Stimulated activated CD4-positive, alpha-beta T cell treated with anti-CD3 and anti-CD28 coated beads, Interleukin-1b, Interleukin-23, amount 100 ng/mL, for 4 hours (primary cell): ENCODE results near the gene DDX10.
"Not testable (repeated sequence)": the region's sequence is repeated elsewhere in the genome, so short reads cannot be mapped to it uniquely, and the experiment has no call there.

Source experiments
- DNase-seq, 2 donors: peaks; one replicate each; pipeline ENCODE4 v3.0.0-alpha.2; 2020; ENCODE audit warnings: low read depth in 2 of 2

The DDX10 gene

GRCh38 chr11:108823960-108824359 lies 159.1 kb downstream of the DDX10 start:
- DNase-seq = not testable (repeated sequence)

- DNase-seq = no peak
These were observed 159.7 kb downstream of the DDX10 start for GRCh38 chr11:108824545-108824944.

DNA sequence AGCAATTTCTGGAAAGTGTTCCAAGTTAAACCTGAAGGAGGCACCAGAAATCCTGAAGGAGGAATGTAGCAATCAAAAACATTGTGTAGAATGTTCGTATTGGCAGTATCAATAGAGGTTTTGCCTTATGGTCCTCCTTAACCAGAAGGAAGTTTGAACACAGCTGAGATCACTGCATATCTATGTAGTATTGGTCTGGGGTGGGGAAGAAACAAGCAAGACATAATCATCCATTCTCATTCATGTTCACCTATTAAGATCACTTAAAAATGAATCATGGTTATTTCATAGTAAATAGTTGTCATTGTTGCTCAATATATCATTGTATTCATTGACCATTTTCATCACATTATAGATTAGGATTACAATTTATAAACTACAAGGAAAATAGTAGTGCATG lies 160.5 kb downstream of the DDX10 start:
- no peak for DNase-seq

- no peak for DNase-seq
These were observed 161.3 kb downstream of the DDX10 start for GRCh38 chr11:108826136-108826535.

DNA sequence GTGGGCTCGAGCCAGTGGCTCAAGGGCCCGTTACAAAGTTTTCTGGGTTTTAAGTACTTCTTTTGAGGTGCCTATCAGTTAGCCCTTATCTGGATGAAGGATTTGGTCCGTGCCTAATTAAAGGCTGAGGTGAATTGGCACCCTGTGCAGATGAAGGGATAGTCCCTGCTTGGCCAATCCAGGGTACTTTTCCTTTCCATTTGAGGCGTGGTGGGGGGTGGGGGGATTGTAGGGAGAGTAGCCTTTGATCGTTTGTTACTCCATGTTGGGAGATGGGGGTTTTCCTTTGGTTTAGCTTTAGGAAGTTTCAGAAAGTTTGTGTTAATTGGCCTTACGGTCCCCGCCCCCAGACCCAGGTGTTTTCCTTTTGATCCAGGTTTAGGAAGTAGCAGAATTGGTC lies 170.8 kb downstream of the DDX10 start:
- DNase-seq = no peak

DNA sequence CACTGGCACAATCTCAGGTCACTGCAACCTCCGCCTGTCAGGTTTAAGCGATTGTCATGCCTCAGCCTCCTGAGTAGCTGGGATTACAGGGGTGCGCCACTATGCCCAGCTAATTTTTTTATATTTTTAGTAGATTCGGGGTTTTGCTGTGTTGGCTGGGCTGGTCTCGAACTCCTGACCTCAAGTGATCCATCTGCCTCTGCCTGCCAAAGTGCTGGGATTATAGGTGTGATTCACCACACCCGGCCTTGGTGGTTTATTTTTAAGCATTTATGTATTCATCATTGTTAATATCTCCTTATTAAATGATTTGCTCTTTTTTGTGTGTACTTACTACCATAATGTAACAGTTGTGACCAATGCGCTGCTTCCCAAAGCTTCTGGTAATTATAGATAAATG lies 171.7 kb downstream of the DDX10 start:
- no peak for DNase-seq

GRCh38 chr11:108838102-108838791 lies 173.4 kb downstream of the DDX10 start:
- no peak for DNase-seq

DNA sequence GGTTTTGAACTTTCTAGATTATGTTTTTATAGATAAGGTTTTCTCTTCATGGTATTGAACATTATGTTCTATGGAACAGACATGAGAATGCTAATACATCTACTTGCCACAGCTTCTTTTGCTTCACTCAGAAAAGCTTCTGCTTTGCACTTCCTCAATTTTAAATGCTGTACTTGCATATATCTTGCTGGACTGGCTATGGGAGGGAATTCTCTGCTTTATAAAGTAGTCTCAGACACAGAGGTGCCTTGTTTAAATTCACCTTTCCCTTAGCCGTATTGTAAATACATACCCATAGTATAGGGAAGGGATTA lies 173.9 kb downstream of the DDX10 start:
- no peak for DNase-seq

DNA sequence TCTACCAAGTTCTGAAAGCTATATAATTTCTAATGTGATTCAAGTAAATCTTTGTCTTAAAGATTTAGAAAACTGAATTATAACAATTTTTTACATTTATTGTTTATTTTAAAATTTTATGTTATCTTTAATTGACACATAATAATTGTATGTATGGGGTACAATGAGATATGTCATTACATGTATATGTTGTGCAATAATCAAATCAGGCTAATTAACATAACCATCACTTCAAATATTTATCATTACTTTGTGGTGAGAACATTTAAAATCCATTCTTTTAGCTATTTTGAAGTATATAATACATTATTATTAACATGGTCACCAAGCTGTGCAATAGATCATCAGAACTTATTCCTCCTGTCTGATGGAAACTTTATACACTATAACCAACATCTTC lies 181.1 kb downstream of the DDX10 start:
- DNase-seq = no peak

DNA sequence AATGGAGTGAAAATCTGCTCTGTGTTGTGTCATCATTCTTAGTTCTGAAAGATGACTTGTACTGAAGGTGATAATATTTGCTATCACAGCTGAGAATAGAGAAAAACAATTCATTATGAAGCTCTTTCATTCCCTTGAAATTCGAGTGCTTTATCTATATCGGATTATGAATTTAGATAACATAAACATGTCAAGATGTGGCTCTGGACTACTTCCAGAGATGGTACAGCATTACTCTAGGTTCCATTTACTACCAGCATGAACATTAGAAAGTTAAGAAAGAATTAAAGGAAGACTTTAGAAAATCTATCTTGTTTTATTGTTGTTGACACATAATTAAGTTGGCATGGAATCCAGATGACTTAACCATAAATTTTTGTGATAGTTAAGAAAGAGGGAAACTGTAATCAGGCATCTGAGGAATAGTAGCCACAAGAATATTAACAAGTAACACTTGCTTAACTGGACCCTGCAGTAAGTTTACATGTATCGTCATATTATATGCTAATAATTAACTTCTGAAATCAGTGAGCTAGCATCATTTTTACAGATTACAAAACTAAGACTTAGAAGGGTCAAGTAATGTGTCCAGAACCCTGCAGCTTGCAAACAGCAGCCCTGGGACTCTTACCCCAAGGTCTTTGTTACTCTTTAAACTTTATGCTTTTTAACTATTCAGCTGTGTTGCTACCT lies 182.6 kb downstream of the DDX10 start:
- no peak for DNase-seq

- DNase-seq = no peak
These were observed 186.9 kb downstream of the DDX10 start for GRCh38 chr11:108851781-108852180.

DNA sequence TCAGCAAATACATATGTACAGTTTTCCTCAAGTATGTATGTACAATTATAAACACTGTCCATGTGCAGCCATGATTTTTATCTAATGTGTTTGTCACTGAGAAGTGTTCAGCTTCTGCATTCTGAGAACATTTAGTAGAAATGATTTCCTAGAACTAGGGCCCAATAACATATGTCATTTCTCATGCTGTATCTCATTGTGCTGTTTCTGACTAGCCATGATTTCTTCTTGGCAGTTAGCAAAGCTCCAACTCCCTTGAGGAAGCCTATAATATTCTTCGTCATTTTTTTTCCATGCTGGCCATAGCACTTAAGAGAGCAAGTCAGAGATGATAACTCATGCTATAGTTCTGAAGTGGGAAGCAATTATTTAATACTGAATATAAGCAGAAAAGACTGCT lies 187.8 kb downstream of the DDX10 start:
- no peak for DNase-seq

DNA sequence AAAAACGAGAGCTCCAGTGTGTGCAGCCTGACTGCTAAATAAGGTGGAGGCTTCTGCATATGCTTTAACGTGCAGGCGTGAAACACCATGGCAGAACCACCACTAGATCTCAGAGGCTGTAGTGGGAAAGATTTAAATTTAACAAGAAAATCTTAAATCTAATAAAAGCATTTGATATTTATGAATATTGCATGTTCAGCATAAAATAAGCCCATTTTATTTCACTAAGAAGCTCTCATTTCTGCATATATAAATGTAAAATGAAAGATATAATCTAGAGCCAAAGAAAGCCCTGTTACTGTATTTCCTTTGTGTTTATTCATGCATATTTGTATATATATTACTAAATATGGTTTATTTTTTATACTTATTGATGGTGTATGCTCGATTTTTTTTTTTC lies 188.3 kb downstream of the DDX10 start:
- DNase-seq = no peak

DNA sequence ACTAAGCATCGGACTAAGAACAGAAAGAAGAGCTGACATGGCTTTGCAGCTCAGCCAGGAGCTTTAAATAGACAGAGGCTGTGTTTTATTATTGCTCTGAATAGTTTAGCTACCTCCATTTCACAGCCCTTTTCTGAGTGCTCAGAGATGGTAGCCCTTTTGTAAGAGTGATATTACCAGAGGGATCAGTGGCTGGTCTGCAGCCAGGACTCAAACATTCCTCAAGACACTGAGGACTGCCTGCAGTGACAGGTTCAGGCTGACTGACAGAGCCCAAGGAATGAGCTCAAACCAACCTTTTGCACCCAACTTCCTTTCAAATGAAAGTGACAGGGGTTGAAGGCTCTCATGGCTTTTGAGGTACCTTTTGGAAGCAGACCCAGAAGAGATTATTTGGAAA lies 189.0 kb downstream of the DDX10 start:
- no peak for DNase-seq

- DNase-seq = no peak
These were observed 189.5 kb downstream of the DDX10 start for GRCh38 chr11:108854346-108854745.

- DNase-seq = no peak
These were observed 192.5 kb downstream of the DDX10 start for GRCh38 chr11:108857382-108857781.

GRCh38 chr11:108858622-108859021 lies 193.8 kb downstream of the DDX10 start:
- DNase-seq = no peak

DNA sequence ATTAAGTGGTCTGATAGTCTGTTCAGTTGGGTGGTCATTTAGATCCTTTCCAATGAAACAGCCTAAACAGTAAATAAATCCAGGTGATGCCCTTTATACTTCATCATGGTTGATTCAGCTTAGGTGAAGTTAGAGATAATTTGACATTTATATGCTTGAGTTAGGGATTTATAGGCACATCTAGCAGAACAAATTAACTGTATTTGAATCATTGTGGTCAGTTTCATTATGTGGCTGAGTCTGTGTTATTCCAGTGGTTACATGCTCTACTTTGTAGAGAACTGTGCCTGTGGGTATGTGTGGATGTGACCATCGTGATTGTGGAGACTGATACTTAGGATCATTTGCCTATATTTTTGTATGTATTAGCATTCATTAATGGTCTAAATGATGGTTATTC lies 194.6 kb downstream of the DDX10 start:
- DNase-seq = no peak

DNA sequence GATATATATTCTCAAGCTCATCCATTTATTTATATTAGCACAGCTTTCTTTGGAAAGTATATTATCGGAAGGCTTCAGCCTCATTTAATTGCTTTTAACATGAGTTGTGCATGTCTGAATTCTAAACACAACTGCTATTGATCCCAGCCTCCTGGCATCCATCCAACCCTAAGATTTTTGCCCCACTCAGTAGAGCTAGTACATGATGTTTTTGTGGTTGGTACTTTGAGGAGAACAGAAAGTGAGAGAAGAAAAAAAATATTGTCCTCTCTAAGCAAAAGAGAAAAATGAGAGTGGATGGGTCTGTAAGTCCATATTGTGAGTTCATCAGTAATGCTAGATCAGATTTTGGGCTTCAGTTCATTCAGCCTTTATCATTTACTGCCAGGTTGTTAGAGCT lies 198.7 kb downstream of the DDX10 start:
- no peak for DNase-seq

GRCh38 chr11:108865406-108865805 lies 200.5 kb downstream of the DDX10 start:
- no peak for DNase-seq

DNA sequence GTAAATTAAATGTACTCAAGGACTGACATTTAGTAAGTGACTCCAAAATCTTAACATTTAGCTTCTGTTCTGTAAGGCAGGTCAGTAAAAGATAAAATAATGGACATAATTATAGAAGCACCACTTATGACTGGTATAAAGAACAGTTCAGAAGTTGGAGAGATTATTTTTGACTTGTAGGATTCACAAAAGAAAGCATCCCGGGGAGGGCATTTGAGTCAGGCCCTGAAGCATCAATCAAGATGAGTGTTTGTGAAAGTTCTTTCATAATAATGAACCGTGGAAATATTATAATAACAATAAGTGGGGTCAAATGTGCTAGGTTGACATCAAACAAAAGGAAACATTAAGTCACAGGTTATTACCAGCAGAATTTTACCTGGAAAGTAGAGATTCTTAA lies 201.9 kb downstream of the DDX10 start:
- no peak for DNase-seq

- no peak for DNase-seq
These were observed 205.6 kb downstream of the DDX10 start for GRCh38 chr11:108870373-108871020.

GRCh38 chr11:108871152-108871551 lies 206.3 kb downstream of the DDX10 start:
- no peak for DNase-seq
